SU-DHL-6 (cell line): ENCODE measurements around the gene FDX1.
"Not testable (repeated sequence)": the region's sequence is repeated elsewhere in the genome, so short reads cannot be mapped to it uniquely, and the experiment has no call there.

Source experiments
- H2AFZ ChIP-seq: fragments of 200-600 bp; sonication (generic); 2 replicates; pipeline ENCODE4 v1.6.1; 2014; ENCODE audit warnings: low read depth, mild to moderate bottlenecking, moderate library complexity, mixed read lengths, antibody characterized with exemption, low read length; ENCODE audit not compliant: severe bottlenecking
- H3F3A ChIP-seq: fragments of 200-600 bp; shearing (Covaris generic); 2 replicates; pipeline ENCODE4 v1.6.0; 2016; ENCODE audit warnings: antibody characterized with exemption, mild to moderate bottlenecking; ENCODE audit not compliant: insufficient read depth
- H3K27ac ChIP-seq: fragments of 200-600 bp; sonication (generic); 2 replicates; pipeline ENCODE4 v1.5.1; 2016; ENCODE audit warnings: low read depth, mild to moderate bottlenecking, low read length, moderate library complexity, mixed read lengths
- H3K27me3 ChIP-seq: fragments of 200-600 bp; sonication (generic), shearing (Covaris generic); 2 replicates; pipeline ENCODE4 v1.6.0; 2014; ENCODE audit warnings: mild to moderate bottlenecking, low read length
- H3K36me3 ChIP-seq: fragments of 200-600 bp; sonication (generic); 2 replicates; pipeline ENCODE4 v1.6.1; 2014; ENCODE audit warnings: mild to moderate bottlenecking, low read length, mixed read lengths
- H3K4me2 ChIP-seq: fragments of 300-600, 200-600 bp; shearing (Covaris generic), sonication (generic); 2 replicates; pipeline ENCODE4 v1.6.0; 2014; ENCODE audit warnings: low read length, low read depth, mild to moderate bottlenecking; ENCODE audit not compliant: poor library complexity, severe bottlenecking
- H3K4me3 ChIP-seq: fragments of 200-600 bp; sonication (generic); 2 replicates; pipeline ENCODE4 v1.5.1; 2014; ENCODE audit warnings: antibody characterized with exemption, low read length, mild to moderate bottlenecking, mixed read lengths; ENCODE audit not compliant: insufficient read depth, poor library complexity, severe bottlenecking
- H3K79me2 ChIP-seq: fragments of 200-600 bp; sonication (generic); 2 replicates; pipeline ENCODE4 v1.6.1; 2014; ENCODE audit warnings: mild to moderate bottlenecking, low read length, moderate library complexity; ENCODE audit not compliant: insufficient read depth
- H3K9ac ChIP-seq: fragments of 200-600 bp; sonication (generic); 2 replicates; pipeline ENCODE4 v1.7.0; 2014; ENCODE audit warnings: mild to moderate bottlenecking, low read length
- H3K9me2 ChIP-seq: fragments of 200-600 bp; sonication (generic); replicated peaks from 2 replicates; pipeline ENCODE4 v1.6.1; 2014; ENCODE audit warnings: low read length; ENCODE audit not compliant: insufficient read depth
- H3K9me3 ChIP-seq: fragments of 200-600 bp; sonication (generic); 2 replicates; pipeline ENCODE4 v1.6.1; 2014; ENCODE audit warnings: low read length, mixed read lengths; ENCODE audit not compliant: insufficient read depth
- H4K20me1 ChIP-seq: fragments of 200-600 bp; sonication (generic); 2 replicates; pipeline ENCODE4 v1.6.1; 2014; ENCODE audit warnings: low read depth, mild to moderate bottlenecking, antibody characterized with exemption, low read length, moderate library complexity, mixed read lengths
- EZH2phosphoT487 ChIP-seq: fragments of 200-600 bp; sonication (generic), shearing (Covaris generic); conservative IDR thresholded peaks from 2 replicates; pipeline ENCODE4 v1.6.1; 2018; ENCODE audit warnings: mild to moderate bottlenecking, antibody characterized with exemption, low read length, moderate library complexity, mixed read lengths
- TF ChIP-seq, protein P1 (sequence below): fragments of 200-600 bp; sonication (generic); IDR thresholded peaks from one replicate; pipeline ENCODE4 v1.5.1; 2017; ENCODE audit warnings: antibody characterized with exemption, mild to moderate bottlenecking, low read length, moderate library complexity; ENCODE audit not compliant: insufficient read depth, poor library complexity, severe bottlenecking

The FDX1 gene

GRCh38 chr11:110392056-110392455 is 37.7 kb upstream of the FDX1 start:
- Histone ChIP-seq H2AFZ (no peak overlapping the region), H3K27ac (no peak overlapping the region), H3K27me3 (no peaks in the 10 kb centered on the region), H3K79me2 (no peaks in the 10 kb centered on the region), H3F3A (no peaks in the 10 kb centered on the region), H3K4me2 (no peak overlapping the region), H3K9me2 (no peaks in the 10 kb centered on the region), H3K4me3 (no peak overlapping the region), H3K9me3 (no peaks in the 10 kb centered on the region), H3K36me3 (no peaks in the 10 kb centered on the region), H3K9ac (no peak overlapping the region), H4K20me1 (no peaks in the 10 kb centered on the region)
- TF ChIP-seq EZH2phosphoT487 = no peak
- TF ChIP-seq, protein P1, sequence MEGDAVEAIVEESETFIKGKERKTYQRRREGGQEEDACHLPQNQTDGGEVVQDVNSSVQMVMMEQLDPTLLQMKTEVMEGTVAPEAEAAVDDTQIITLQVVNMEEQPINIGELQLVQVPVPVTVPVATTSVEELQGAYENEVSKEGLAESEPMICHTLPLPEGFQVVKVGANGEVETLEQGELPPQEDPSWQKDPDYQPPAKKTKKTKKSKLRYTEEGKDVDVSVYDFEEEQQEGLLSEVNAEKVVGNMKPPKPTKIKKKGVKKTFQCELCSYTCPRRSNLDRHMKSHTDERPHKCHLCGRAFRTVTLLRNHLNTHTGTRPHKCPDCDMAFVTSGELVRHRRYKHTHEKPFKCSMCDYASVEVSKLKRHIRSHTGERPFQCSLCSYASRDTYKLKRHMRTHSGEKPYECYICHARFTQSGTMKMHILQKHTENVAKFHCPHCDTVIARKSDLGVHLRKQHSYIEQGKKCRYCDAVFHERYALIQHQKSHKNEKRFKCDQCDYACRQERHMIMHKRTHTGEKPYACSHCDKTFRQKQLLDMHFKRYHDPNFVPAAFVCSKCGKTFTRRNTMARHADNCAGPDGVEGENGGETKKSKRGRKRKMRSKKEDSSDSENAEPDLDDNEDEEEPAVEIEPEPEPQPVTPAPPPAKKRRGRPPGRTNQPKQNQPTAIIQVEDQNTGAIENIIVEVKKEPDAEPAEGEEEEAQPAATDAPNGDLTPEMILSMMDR = no peak

GRCh38 chr11:110397668-110398286 is 32.0 kb upstream of the FDX1 start:
- H2AFZ ChIP-seq, H3K9me3 ChIP-seq, H3K36me3 ChIP-seq, H3K79me2 ChIP-seq, H3K4me3 ChIP-seq, H3K9ac ChIP-seq, H3K9me2 ChIP-seq, H3K4me2 ChIP-seq, H3K27me3 ChIP-seq, H3F3A ChIP-seq, H3K27ac ChIP-seq, H4K20me1 ChIP-seq: not testable (repeated sequence)

- H3K9me2 ChIP-seq, H3K27me3 ChIP-seq, H3K9me3 ChIP-seq, H3K4me3 ChIP-seq, H3K4me2 ChIP-seq, H3F3A ChIP-seq, H3K36me3 ChIP-seq, H3K9ac ChIP-seq, H4K20me1 ChIP-seq, H2AFZ ChIP-seq, H3K27ac ChIP-seq, H3K79me2 ChIP-seq: not testable (repeated sequence)
Observed at GRCh38 chr11:110403585-110403984, 26.2 kb upstream of the FDX1 start.

DNA sequence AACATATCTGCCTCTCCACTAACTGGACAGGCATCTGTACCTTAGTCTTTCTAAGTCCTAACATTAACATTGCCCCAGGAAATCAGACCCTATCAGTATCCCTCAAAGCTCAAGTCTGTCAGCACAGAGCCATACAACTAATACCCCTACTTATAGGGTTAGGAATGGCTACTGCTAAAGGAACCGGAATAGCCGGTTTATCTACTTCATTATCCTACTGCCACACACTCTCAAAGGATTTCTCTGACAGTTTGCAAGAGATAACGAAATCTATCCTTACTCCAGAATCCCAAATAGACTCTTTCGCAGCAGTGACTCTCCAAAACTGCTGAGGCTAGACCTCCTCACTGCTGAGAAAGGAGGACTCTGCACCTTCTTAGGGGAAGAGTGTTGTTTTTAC is 24.1 kb upstream of the FDX1 start:
- not testable (repeated sequence) for H2AFZ ChIP-seq, H3K79me2 ChIP-seq, H3K4me2 ChIP-seq, H3K36me3 ChIP-seq, H3K9me3 ChIP-seq, H3K27ac ChIP-seq, H3K9ac ChIP-seq, H3K9me2 ChIP-seq, H4K20me1 ChIP-seq, H3K27me3 ChIP-seq, H3F3A ChIP-seq, H3K4me3 ChIP-seq

GRCh38 chr11:110407315-110407714 is 22.4 kb upstream of the FDX1 start:
- no peaks in the 10 kb centered on the region for H3K9me2 ChIP-seq

More at GRCh38 chr11:110407315-110407714, 22.4 kb upstream of the FDX1 start:
- Histone ChIP-seq H3K4me2 (no peak overlapping the region), H3K27ac (no peak overlapping the region), H3K79me2 (no peaks in the 10 kb centered on the region), H3K4me3 (no peak overlapping the region), H3K36me3 (no peaks in the 10 kb centered on the region), H4K20me1 (no peaks in the 10 kb centered on the region), H3F3A (no peaks in the 10 kb centered on the region), H2AFZ (no peak overlapping the region), H3K9me3 (no peaks in the 10 kb centered on the region), H3K27me3 (no peaks in the 10 kb centered on the region), H3K9ac (no peak overlapping the region)
- TF ChIP-seq EZH2phosphoT487 = no peak
- TF ChIP-seq, protein P1 = no peak
